HG03575 (cell line): ENCODE measurements around the gene ANTXRL.
"Not testable (repeated sequence)": the region's sequence is repeated elsewhere in the genome, so short reads cannot be mapped to it uniquely, and the experiment has no call there.

Experiments used
- ATAC-seq: cut with Tn5 transposase; IDR thresholded peaks from one replicate; pipeline ENCODE4 v1.9.1; 2021; ENCODE audit not compliant: unreplicated experiment, insufficient number of reproducible peaks, low FRiP score; ENCODE audit errors: extremely low read depth

The ANTXRL gene

GRCh38 chr10:46290101-46290886 is 3.5 kb downstream of the ANTXRL start:
- no peak for ATAC-seq

- no peak for ATAC-seq
Measured at GRCh38 chr10:46291817-46292572, 5.2 kb downstream of the ANTXRL start.

GRCh38 chr10:46292573-46293023 is 5.8 kb downstream of the ANTXRL start:
- no peak for ATAC-seq

GRCh38 chr10:46293228-46293627 is 6.4 kb downstream of the ANTXRL start:
- ATAC-seq = no peak

- ATAC-seq = no peak
Measured at GRCh38 chr10:46293832-46294640, 7.2 kb downstream of the ANTXRL start.

DNA sequence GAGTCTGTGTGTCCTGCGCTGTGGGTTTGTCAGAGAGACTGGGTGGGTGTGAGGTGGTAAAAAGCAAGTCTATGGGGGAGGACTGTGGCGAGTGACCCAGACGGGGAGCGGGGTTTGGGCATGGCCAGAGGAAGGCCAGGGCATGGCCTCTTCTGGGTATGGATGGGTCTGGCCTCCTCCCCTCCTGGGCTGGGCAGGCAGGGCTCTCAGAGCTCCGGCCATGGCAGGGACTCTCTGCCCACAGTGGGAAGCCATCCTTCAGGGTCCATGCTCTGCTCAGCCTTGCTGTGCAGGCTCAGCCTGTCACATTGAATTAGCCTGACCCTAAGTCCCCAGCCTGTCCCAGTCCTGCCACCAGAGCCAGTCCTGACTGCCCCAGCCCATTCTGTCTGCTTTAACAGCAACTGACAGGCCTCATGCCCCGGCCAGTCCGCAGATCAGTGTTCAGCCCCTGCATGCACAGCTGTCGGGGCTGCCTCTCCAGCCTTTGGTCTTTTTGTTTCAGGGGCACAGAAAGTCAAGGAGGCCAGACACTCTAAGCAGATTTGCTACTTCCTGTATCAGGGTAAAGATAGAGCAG is 7.9 kb downstream of the ANTXRL start:
- no peak for ATAC-seq

GRCh38 chr10:46295350-46296010 is 8.7 kb downstream of the ANTXRL start:
- ATAC-seq = not testable (repeated sequence)

GRCh38 chr10:46296086-46296485 is 9.3 kb downstream of the ANTXRL start:
- ATAC-seq = not testable (repeated sequence)

DNA sequence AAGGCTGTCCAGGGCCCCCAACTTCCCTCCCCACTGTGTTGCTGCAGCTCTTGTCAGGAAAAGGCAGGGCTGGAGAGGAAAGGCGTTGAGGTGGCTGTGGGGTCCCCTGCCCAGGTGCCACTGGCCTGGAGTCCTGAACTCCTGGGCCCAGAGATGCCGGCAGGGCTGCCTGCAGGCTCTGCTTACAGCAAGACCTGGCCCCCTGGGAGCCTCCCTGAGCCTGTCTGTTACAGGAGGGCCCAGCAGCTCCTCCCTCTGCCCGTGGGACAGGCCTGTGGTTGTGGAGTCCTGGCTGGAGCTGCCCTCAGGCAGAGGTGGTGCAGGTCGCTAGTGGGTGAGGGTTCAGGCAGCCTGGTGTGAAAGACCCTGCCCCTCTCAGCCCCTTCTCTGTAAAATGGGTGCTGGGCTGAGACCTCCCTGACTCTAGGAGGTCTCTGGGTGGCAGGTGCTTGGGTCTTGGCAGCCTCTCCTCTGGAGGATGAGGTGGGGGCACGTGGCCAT is 9.9 kb downstream of the ANTXRL start:
- ATAC-seq = no peak

DNA sequence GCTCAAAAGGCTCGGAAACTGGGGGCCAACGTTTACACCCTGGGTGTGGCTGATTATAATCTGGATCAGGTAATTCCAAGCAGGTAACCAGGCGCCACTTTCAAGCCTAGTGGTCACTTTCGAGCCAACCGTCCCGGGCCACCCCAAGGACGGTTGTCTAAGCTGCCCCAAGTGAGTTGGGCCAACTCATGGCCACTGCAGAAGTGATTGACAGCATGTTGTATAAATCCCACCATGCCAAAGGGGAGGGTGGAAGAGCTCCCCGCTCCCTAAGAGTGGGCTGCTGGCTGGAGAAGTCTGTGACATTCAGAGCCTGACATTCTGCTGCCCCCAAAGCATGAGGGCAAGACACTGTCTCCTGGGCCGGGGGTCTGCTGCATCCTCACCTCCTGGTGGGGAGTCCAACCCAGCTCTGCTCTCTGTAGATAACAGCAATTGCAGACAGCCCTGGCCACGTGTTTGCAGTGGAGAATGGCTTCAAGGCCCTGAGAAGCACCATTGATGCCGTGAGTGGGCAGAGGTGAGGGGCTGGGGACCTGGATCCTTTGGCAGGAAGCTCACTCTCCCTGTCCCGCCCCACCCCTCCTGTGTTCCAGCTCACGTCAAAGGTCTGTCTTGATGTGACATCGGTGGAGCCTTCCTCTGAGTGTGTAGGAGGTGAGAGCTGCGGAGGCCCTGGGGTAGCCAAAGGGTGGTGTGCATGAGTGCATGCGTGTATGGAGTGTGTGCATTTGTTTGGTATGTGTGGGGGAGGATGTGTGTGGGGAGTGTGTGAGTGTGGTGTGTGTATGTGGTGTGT is 10.8 kb downstream of the ANTXRL start:
- no peak for ATAC-seq

- ATAC-seq = no peak
Measured at GRCh38 chr10:46298477-46299285, 11.9 kb downstream of the ANTXRL start.

- ATAC-seq = no peak
Measured at GRCh38 chr10:46299286-46299535, 12.4 kb downstream of the ANTXRL start.

DNA sequence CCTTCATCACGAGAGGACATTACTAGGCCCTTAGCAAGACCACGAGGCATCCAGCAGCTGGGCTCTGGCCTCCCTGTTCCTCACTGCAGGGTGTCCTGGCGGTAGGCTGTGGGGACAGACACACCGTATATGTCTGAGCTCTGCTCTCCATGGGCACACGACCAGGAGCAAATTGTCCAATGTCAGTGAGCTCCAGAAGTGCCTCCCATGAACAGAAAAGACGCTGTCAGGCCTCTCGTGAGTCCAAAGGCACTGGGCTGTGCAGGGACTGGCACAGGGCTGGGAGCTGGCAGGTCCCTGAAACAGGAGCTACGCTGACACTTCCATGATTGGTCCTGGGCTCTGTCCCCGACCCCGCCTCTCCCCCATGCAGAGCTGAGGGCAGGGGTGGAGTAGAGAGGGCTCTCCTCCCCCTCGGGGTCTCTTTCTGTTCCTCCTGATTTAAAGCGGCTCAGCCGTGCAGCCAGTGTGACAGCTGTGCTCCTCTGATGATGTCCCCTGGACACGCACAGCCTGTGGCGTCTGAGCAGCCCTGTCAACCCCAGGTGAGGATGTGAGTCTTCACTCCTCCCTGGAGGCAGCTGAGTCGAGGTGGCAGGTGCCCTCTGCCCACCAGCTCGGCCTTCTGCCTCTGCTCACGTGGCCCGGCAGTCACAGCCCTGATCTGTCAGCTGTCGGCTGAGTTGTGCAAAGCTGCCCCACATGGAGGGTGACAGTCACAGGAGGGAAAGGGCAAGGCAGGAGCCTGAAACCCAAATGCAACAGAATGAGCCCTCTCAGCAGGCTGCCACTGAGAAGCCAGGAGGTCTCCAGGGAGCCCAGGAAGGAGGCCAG is 13.0 kb downstream of the ANTXRL start:
- no peak for ATAC-seq

- not testable (repeated sequence) for ATAC-seq
Measured at GRCh38 chr10:46300370-46300711, 13.5 kb downstream of the ANTXRL start.

DNA sequence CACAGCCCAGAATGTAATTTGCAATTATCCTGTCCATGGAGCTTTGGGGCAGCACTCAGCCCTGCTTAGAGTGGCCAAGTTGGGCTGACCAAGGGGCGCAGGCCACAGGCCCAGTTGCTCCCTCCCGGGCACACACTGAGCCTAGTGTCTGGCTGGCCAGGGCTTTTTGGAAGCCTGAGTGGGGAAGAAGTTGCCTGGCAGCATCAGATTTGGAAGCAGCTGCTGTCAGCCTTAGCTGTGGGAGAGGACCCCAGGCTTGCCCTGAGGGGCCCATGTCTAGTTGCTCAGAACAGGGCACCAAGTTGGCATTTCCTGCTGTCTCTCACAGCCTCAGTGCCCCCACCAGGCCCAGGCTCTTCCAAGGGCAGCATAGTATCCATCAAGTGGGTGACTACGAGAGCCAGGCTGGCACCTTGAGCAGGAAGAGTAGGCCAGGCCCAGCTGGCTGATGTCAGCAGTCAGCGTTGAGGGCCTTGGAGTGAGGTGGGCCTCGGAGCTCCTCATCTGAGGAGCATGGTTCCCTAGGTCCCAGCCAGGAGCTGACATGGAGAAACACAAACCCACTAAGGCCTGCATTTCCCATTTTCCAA is 14.4 kb downstream of the ANTXRL start:
- ATAC-seq = no peak
